ENCODE measurements around the gene RNF4.

DNA sequence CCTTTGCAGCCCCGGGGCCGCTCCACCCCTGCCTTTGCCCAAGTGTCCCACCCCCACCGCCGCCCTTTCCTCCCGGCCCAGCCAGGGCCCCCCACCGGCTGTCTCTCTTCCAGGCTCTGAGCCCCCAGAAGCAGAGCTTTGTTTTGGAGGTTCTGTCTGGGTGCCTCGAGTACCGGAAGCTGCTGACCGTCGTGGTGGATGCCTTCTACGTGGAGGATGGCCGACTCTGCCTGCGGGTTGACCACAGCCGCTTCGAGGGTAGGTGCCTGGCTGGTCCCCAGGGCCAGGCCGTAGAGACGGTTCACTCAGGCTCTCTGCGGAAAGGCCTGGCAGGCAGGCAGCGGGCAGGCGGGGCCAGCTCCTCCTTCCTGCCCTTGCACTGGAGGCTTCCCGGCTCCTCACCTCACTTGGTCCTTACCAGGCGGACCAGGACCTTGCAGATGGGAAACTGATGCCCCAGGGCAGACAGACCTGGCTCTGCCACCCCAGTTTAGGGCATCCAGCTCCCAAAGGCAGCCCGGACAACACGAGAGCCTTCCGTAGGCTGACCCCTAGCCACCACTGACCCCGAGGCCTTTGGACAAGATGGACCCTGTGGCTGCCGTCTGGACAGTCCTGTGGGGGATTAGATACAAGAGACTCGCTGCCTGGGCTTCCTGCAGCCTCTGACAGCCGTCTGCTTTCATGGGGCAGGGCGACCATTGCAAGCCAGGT is 32.0 kb upstream of the RNF4 start:
- TF ChIP-seq, protein P1, sequence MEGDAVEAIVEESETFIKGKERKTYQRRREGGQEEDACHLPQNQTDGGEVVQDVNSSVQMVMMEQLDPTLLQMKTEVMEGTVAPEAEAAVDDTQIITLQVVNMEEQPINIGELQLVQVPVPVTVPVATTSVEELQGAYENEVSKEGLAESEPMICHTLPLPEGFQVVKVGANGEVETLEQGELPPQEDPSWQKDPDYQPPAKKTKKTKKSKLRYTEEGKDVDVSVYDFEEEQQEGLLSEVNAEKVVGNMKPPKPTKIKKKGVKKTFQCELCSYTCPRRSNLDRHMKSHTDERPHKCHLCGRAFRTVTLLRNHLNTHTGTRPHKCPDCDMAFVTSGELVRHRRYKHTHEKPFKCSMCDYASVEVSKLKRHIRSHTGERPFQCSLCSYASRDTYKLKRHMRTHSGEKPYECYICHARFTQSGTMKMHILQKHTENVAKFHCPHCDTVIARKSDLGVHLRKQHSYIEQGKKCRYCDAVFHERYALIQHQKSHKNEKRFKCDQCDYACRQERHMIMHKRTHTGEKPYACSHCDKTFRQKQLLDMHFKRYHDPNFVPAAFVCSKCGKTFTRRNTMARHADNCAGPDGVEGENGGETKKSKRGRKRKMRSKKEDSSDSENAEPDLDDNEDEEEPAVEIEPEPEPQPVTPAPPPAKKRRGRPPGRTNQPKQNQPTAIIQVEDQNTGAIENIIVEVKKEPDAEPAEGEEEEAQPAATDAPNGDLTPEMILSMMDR (IDR thresholded peaks at IDR 0.05; ENCODE audit: low read depth, low read length), result no peak
- TF ChIP-seq POLR2A (IDR thresholded peaks at IDR 0.05; ENCODE audit: extremely low read depth, insufficient read length), result no peak
- no peak for TF ChIP-seq MYC (IDR thresholded peaks at IDR 0.05; ENCODE audit: low read depth, low read length)
- TF ChIP-seq, protein P2, sequence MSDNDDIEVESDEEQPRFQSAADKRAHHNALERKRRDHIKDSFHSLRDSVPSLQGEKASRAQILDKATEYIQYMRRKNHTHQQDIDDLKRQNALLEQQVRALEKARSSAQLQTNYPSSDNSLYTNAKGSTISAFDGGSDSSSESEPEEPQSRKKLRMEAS (IDR thresholded peaks at IDR 0.05; ENCODE audit: low read depth, low read length), result no peak
